Astrocyte (in vitro differentiated cells and primary cell): Measurements from ENCODE around the gene COL28A1.

Source experiments
- CTCF ChIP-seq: IDR thresholded peaks from 2 replicates; pipeline ENCODE4 v1.5.1; 2011; ENCODE audit warnings: low read depth, mild to moderate bottlenecking, inconsistent platforms, low read length, moderate library complexity; ENCODE audit not compliant: insufficient read depth
- EZH2 ChIP-seq: IDR thresholded peaks from 2 replicates; pipeline ENCODE4 v1.6.1; 2012; ENCODE audit warnings: mild to moderate bottlenecking, low read length, inconsistent platforms; ENCODE audit not compliant: insufficient read depth

GRCh38 chr7:7309203-7309602 is 226.5 kb downstream of the COL28A1 start:
- TF ChIP-seq EZH2 (no peak), CTCF (no peak)
